Effector memory CD8-positive, alpha-beta T cell (primary cell): Measurements from ENCODE around the gene GFM1.

Experiments
- ATAC-seq: fragments of 150-1000 bp; cut with Tn5 transposase; replicated peaks from 2 replicates; pipeline ENCODE4 v1.10.0; 2021; ENCODE audit warnings: mild to moderate bottlenecking, moderate library complexity
- DNase-seq, 3 experiments: peaks; one replicate each; pipeline ENCODE4 v3.0.0; 2021
- H3K27ac Mint-ChIP-seq, 2 donors: one replicate each; pipeline ENCODE4 v1.8.0; 2022; ENCODE audit warnings: mild to moderate bottlenecking in 2 of 2, mixed read lengths in 2 of 2, moderate library complexity in 2 of 2
- H3K27me3 Mint-ChIP-seq, 2 donors: one replicate each; pipeline ENCODE4 v1.8.0; 2022; ENCODE audit warnings: mixed read lengths in 2 of 2
- H3K36me3 Mint-ChIP-seq: one replicate; pipeline ENCODE4 v1.8.0; 2022; ENCODE audit warnings: mild to moderate bottlenecking, moderate library complexity, mixed read lengths; ENCODE audit not compliant: insufficient read depth
- H3K4me1 Mint-ChIP-seq, 2 donors: one replicate each; pipeline ENCODE4 v1.8.0; 2022; ENCODE audit warnings: low read depth in 2 of 2, mixed read lengths in 2 of 2
- H3K4me3 Mint-ChIP-seq, 2 donors: one replicate each; pipeline ENCODE4 v1.8.0; 2022; ENCODE audit warnings: mild to moderate bottlenecking in 2 of 2, mixed read lengths in 2 of 2, moderate library complexity in 2 of 2
- H3K9me3 Mint-ChIP-seq, 2 donors: one replicate each; pipeline ENCODE4 v1.8.0; 2022; ENCODE audit warnings: mixed read lengths in 2 of 2
- total RNA-seq, 9 experiments: gene quantifications; one replicate each; lab custom pipeline; 2026; lab: John Stamatoyannopoulos, UW

The GFM1 gene
- 42.3 to 214 (median 83.9) reads per million in 9 experiments for total RNA-seq

- peak within 1 kb of the TSS; percentile 88 to 89 for H3K27ac Mint-ChIP-seq
- H3K4me3 Mint-ChIP-seq, result peak within 1 kb of the TSS; percentile 88 to 93
- no peaks in the 10 kb centered on the region for H3K9me3 Mint-ChIP-seq
- H3K36me3 Mint-ChIP-seq, result peaks cover 13% of the 10 kb centered on the region
- peak; percentile 84 to 87 (median 85) for DNase-seq
- H3K4me1 Mint-ChIP-seq, result peaks cover 20 to 26% of the 10 kb centered on the region in 2 donors
- no peaks in the 10 kb centered on the region for H3K27me3 Mint-ChIP-seq
- peak; percentile 92 for ATAC-seq
Observed at GRCh38 chr3:158644345-158644908, at the start of gene GFM1. TSS of gene GFM1 (plus strand) at chr3:158644527. CDS start at chr3:158644635, 108 bp downstream.

- Mint-ChIP-seq H3K4me1 (no peaks in the 10 kb centered on the region), H3K27ac (no peak overlapping the region), H3K27me3 (no peaks in the 10 kb centered on the region), H3K4me3 (no peak overlapping the region), H3K9me3 (no peaks in the 10 kb centered on the region), H3K36me3 (no peaks in the 10 kb centered on the region)
- ATAC-seq (no peak), DNase-seq (no peak)
Observed at GRCh38 chr3:158600787-158601186, 43.5 kb upstream of the GFM1 start.

DNA sequence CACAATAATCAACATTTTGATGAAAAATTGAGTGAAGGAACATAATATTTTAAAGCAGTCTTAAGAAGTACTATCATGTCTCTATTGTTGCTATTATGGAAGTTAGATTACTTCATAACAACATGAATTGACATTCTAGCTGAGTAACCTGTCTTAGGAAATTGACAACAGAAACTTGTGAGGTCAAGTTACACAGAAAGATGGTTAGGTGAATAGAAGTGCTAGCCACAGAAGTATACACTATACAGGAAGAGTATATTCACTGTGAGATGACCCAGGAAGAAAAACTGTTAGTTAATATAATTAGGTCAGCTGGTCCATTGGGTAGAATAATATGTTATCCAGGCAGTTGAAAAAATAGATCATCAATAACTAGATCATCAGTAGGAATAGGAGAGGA, 42.1 kb upstream of the GFM1 start:
- Mint-ChIP-seq H3K36me3 (no peaks in the 10 kb centered on the region), H3K27me3 (no peaks in the 10 kb centered on the region), H3K9me3 (no peaks in the 10 kb centered on the region), H3K4me1 (no peaks in the 10 kb centered on the region), H3K4me3 (no peak overlapping the region), H3K27ac (peak overlapping the region in 1 of 2 donors; percentile 54)
- DNase-seq, result no peak
- no peak for ATAC-seq

GRCh38 chr3:158617982-158618875, 26.1 kb upstream of the GFM1 start:
- H3K4me1 Mint-ChIP-seq, result no peaks in the 10 kb centered on the region
- H3K27ac Mint-ChIP-seq, result no peak overlapping the region
- H3K9me3 Mint-ChIP-seq, result no peaks in the 10 kb centered on the region
- peaks cover 2% of the 10 kb centered on the region for H3K36me3 Mint-ChIP-seq
- no peak for ATAC-seq
- no peak for DNase-seq
- no peak overlapping the region for H3K4me3 Mint-ChIP-seq
- peaks cover 17 to 25% of the 10 kb centered on the region in 2 donors for H3K27me3 Mint-ChIP-seq

DNA sequence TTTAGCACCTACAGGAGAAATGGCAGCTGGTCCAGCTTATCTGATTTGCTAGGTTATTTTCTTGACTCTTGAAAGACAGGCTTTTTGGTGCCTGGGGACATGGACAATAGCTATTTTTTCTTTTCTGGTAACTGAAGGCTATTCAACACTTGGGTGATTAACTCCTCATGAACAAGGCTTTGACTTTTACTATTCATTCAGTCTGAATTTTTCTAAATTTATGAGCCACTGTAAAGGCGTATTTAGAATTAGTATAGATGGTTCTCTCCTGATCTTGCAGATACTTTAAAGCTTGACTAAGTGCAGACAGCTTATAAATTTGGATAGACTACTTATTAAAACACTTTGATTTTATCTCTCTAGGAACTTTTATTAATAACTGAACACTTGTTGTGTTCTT, 18.4 kb upstream of the GFM1 start:
- Mint-ChIP-seq H3K36me3 (peaks cover 2% of the 10 kb centered on the region), H3K4me3 (no peak overlapping the region), H3K4me1 (no peaks in the 10 kb centered on the region), H3K27ac (no peak overlapping the region), H3K9me3 (no peaks in the 10 kb centered on the region), H3K27me3 (peaks cover 54 to 59% of the 10 kb centered on the region in 2 donors)
- no peak for ATAC-seq
- DNase-seq, result no peak

- Mint-ChIP-seq H3K27ac (no peak overlapping the region), H3K9me3 (no peaks in the 10 kb centered on the region), H3K4me3 (no peak overlapping the region), H3K36me3 (no peaks in the 10 kb centered on the region), H3K4me1 (no peaks in the 10 kb centered on the region), H3K27me3 (peaks cover 41 to 58% of the 10 kb centered on the region in 2 donors)
- ATAC-seq (no peak), DNase-seq (no peak)
Observed at GRCh38 chr3:158631981-158632380, 12.3 kb upstream of the GFM1 start.

DNA sequence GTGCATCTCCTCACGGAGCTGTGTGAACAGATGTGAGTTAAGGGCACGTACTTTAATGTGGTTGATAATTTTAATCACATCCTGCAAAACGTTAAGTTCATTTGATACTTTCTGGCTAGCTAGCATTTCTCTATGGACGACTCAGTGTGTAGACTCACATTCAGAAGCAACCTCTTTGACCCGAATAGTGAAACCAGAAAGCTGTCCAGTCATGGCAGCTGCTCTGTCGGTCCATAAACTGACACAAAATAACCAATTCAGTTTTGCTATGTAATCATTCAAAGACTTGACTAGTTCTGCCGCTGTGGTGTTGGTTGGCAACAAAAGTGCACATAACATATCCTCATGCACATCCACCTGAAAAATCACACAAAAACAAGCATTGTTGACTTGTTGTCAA, 3.7 kb upstream of the GFM1 start:
- Mint-ChIP-seq H3K9me3 (no peaks in the 10 kb centered on the region), H3K27me3 (no peaks in the 10 kb centered on the region), H3K27ac (no peak overlapping the region), H3K4me3 (no peak overlapping the region), H3K4me1 (peaks cover 11 to 16% of the 10 kb centered on the region in 2 donors), H3K36me3 (no peaks in the 10 kb centered on the region)
- ATAC-seq, result no peak
- no peak for DNase-seq

- H3K36me3 Mint-ChIP-seq, result peaks cover 6% of the 10 kb centered on the region
- no peaks in the 10 kb centered on the region for H3K27me3 Mint-ChIP-seq
- H3K4me3 Mint-ChIP-seq, result peak overlapping the region; percentile 32 to 42
- H3K27ac Mint-ChIP-seq, result peak overlapping the region in 1 of 2 donors; percentile 77
- H3K9me3 Mint-ChIP-seq, result no peaks in the 10 kb centered on the region
- H3K4me1 Mint-ChIP-seq, result peaks cover 20 to 26% of the 10 kb centered on the region in 2 donors
- ATAC-seq (no peak), DNase-seq (no peak)
Observed at GRCh38 chr3:158642005-158642404, 2.3 kb upstream of the GFM1 start.

DNA sequence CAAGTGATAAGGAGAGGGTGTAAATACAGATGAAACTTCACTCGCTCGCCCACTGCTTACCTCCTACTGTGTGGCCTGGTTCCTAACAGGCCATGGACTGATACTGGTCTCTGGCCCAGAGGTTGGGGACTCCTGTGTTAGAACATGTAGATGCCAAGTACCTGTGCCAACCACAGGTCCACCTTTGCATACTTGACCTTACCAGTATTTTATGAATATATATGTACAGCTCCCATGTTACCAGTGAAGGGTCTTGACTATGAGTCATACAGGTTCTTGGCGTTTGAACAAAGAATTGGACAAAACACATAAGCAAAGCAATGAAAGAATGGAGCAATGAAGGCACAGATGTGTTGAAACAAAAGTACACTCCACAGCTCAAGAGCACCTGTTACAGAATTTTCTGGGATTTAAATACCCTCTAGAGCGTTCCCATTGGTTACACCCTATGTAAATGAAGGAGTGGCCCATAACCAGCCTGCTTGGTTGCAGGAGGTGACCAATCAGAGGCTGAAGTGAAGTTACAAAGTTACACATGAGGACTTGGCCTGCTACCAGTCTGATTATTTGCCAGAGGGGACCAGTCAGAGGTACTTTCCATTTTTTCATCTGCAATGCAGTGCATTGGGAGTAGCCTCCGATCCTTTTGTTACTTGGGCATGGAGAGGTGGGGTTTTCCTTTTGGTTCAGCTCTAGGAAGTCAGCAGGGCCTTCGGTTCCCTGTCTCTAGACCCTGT, 1.7 kb upstream of the GFM1 start:
- H3K27ac Mint-ChIP-seq, result no peak overlapping the region
- H3K4me3 Mint-ChIP-seq, result peak overlapping the region in 1 of 2 donors; percentile 29
- ATAC-seq (no peak), DNase-seq (no peak)
- H3K36me3 Mint-ChIP-seq, result peaks cover 6% of the 10 kb centered on the region
- no peaks in the 10 kb centered on the region for H3K9me3 Mint-ChIP-seq
- H3K27me3 Mint-ChIP-seq, result no peaks in the 10 kb centered on the region
- H3K4me1 Mint-ChIP-seq, result peaks cover 20 to 26% of the 10 kb centered on the region in 2 donors

- ATAC-seq (no peak), DNase-seq (no peak)
- H3K4me3 Mint-ChIP-seq, result no peak overlapping the region
- no peaks in the 10 kb centered on the region for H3K27me3 Mint-ChIP-seq
- no peaks in the 10 kb centered on the region for H3K9me3 Mint-ChIP-seq
- H3K4me1 Mint-ChIP-seq, result peaks cover 13 to 20% of the 10 kb centered on the region in 2 donors
- peaks cover 64% of the 10 kb centered on the region for H3K36me3 Mint-ChIP-seq
- no peak overlapping the region for H3K27ac Mint-ChIP-seq
Observed at GRCh38 chr3:158649791-158650190, 5.5 kb downstream of the GFM1 start.

- no peak overlapping the region for H3K27ac Mint-ChIP-seq
- H3K27me3 Mint-ChIP-seq, result no peaks in the 10 kb centered on the region
- ATAC-seq (no peak), DNase-seq (no peak)
- no peaks in the 10 kb centered on the region for H3K9me3 Mint-ChIP-seq
- H3K36me3 Mint-ChIP-seq, result peaks cover 73% of the 10 kb centered on the region
- no peak overlapping the region for H3K4me3 Mint-ChIP-seq
- peaks cover 5 to 10% of the 10 kb centered on the region in 2 donors for H3K4me1 Mint-ChIP-seq
Observed at GRCh38 chr3:158651192-158651591, 6.9 kb downstream of the GFM1 start.

DNA sequence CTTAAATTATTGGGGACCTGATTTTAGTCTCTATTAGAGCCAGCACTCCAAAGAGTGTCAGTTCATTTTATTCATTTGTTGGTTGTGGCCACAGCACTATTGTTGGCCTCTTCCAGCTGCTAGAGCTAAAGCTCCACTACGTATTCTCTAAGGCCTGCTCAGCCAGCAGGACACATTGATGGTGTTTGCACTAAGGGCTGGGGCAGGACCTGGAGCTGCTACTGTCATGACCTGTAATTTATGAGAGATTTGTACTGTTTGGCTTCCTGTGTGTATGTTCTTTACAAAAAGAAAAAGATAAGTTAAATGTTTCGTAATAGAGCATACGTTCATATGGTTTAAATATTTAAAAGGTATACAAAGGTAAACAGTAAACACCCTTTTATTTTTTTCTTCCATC, 8.1 kb downstream of the GFM1 start:
- no peak overlapping the region for H3K4me3 Mint-ChIP-seq
- no peaks in the 10 kb centered on the region for H3K27me3 Mint-ChIP-seq
- H3K9me3 Mint-ChIP-seq, result no peaks in the 10 kb centered on the region
- H3K27ac Mint-ChIP-seq, result no peak overlapping the region
- DNase-seq (no peak), ATAC-seq (no peak)
- H3K4me1 Mint-ChIP-seq, result peaks cover 0 to 4% of the 10 kb centered on the region in 2 donors
- H3K36me3 Mint-ChIP-seq, result peaks cover 73% of the 10 kb centered on the region

DNA sequence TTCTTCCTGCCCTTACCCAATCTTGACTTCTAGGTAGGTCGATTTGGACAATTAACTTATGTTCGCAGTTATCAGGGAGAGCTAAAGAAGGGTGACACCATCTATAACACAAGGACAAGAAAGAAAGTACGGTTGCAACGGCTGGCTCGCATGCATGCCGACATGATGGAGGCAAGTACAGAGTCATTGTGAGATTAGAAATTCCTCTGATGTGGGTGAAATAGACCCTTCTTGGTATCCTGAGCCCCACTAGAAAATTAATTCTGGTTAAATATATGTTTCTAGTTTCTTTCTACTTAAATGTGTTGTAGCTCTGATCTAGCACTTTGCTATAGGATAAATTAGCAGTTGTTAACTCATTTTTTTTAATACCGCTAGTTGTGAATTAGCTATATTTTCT, 14.6 kb downstream of the GFM1 start:
- H3K4me1 Mint-ChIP-seq, result no peaks in the 10 kb centered on the region
- H3K9me3 Mint-ChIP-seq, result no peaks in the 10 kb centered on the region
- no peak overlapping the region for H3K4me3 Mint-ChIP-seq
- no peak for ATAC-seq
- no peaks in the 10 kb centered on the region for H3K27me3 Mint-ChIP-seq
- DNase-seq, result no peak
- H3K36me3 Mint-ChIP-seq, result peaks cover 60% of the 10 kb centered on the region
- H3K27ac Mint-ChIP-seq, result no peak overlapping the region
